ENCODE data around the gene FBXL13.
"Not testable (repeated sequence)": the region's sequence is repeated elsewhere in the genome, so short reads cannot be mapped to it uniquely, and the experiment has no call there.

The FBXL13 gene

DNA sequence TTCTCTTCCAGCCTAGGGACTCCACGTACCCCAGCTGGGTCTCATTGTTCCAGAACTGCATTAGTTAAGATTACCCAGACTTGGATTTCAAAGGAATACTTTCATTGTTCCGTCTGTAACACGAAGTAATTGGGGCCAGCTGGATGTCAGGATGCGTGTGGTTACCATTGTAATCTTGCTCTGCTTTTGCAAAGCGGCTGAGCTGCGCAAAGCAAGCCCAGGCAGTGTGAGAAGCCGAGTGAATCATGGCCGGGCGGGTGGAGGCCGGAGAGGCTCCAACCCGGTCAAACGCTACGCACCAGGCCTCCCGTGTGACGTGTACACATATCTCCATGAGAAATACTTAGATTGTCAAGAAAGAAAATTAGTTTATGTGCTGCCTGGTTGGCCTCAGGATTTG, 140.8 kb downstream of the FBXL13 start:
- no peak for DNase-seq

DNA sequence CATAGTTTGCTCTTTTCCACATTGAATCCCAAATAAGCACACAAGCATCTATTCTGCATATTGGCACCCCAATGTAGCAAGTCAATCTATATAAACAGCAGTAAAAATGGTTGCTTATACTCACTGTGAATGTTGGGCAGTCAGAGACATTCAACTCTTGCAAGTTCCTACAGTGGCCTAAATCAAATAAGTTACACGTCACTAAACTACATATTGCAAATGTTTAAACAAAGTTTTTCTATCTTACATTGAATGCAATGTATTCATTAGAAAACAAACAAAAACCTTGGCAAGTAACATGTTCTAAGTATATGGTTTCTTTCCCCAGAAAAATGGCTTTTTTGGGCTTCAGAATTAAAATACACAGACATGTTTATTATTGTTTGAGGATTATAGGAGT, 142.8 kb downstream of the FBXL13 start:
- no peak for DNase-seq

GRCh38 chr7:102927312-102927933, 147.2 kb downstream of the FBXL13 start:
- DNase-seq: no peak

DNA sequence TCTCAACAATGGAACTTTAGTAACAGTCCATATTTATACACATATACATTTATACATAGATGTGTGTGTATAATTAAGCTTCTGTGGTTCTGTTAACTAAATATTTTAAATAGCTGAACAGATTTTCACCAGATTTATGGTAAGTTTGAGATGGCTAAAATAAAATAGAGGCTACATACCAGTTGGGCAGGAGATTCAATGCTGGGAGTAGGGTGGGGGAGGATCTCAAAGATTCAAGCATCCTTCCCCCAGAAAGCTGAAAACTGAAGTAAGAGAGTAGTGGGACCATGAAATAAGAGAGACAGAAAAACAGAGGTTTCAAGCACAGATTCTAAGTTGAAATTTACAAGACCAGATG, 147.8 kb downstream of the FBXL13 start:
- no peak for DNase-seq

DNA sequence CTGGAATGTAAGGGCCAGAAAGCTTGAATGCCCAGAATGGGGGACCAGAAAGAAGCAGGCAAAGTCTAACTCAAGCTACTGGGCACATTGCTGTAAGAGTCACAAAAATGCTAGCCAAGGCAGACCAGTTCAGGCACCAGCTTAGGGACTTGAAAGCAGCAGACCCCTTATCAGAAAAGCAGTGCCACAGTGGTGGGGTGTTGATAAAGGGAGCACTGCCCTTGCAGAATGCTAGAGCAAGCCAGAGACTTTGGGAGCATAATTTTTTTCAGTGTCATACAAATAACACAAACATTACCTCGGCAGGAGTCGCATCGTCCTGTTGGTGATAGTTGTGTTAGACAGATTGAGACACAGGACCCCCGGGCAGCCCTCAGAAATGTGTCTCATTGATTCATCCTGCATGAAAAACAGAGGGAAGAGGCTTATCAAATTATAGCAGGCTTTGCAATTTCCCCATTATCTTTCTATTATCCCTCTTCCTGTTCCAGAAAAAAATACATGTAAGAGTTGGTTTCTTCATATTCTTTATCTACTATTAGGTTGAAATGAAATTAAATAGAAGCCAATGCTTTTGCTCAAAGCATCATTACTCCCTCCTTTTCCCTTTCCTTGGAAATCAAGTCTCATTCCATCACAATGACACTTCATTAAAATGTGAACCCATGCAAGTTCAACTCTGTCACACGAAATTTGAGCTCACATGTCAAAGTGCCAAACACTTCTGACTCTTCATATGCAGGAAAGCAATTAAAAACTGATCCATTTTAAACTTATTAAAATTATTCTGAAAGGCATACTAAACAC, 148.4 kb downstream of the FBXL13 start:
- no peak for DNase-seq

DNA sequence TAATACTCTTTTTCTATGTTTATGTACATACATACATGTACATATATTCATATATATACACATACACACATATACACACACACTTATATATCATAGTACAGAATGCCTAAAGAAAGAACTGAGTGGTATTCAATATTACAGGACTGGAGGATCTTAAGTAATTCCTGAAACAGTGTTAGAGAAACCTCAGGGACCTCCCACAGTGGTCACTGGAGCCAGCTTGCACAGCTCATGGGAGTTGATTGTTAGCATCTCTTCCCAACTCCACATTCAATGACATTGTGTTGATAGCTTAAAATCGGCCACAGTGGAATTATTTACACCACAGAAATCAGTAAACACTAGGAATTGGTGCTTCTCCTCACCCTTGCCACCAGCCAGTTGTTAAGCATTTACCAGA, 155.8 kb downstream of the FBXL13 start:
- no peak for DNase-seq

DNA sequence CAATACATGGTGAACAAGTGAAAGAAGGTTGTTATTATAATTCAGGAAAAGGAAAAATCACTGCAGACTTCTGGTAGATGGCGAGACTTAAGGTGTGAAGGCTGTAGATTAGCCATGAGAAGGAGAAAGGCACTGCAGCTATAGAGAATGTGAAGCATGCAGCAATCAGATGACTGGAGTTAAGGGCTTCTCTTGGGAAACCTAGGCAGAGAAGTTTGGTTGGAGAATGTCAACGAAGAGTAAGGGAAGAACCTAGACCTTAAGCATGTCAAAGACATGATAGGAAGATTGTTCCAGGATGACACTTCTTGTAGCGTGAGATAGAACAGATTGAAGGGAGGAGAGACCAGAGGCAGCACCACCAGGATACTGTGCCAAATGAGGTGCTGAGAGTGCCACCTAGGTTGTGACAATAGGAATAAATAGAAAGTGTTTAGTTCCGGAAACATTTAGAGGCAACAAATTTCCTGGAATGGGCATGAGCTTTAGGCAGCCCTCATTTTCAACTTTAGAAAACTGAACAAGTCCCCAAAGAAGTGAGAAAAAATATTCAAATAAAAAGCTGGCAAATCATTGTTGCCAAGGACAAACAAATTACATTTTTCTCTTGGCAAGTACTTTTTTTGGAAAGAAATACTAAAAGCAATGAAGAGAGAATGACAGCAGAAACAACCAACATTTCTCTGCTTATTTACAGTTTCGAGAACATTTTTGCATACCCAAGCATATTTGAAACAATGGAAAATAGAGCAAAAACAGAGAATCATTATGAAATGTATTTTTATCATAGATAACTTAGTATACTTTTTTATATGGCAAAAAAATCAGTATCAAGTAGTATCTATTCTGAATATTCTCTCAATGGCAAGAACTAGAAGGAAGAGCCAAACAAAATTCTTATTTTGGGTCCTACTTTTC, 156.9 kb downstream of the FBXL13 start:
- no peak for DNase-seq

DNA sequence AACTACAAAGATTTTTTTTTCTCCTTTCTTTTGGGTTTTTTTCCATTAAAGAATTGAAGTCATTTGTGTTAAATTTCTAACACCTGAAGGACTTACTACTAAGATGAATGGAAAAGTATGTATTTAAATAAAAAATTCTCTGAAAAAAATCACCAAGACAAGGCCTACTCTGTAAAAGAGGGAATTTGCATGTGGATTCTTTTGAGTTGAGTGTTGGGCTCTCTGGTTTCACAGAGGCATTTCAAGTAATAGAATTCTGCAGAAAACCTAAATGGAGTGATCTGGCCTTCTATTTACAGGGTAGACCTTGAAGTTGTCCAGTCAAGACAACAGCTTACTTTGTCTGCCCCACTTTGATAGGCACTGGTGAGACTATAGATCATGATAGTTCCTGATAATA, 157.7 kb downstream of the FBXL13 start:
- no peak for DNase-seq

- DNase-seq: no peak
Observed at GRCh38 chr7:102916426-102916825, 158.2 kb downstream of the FBXL13 start.

DNA sequence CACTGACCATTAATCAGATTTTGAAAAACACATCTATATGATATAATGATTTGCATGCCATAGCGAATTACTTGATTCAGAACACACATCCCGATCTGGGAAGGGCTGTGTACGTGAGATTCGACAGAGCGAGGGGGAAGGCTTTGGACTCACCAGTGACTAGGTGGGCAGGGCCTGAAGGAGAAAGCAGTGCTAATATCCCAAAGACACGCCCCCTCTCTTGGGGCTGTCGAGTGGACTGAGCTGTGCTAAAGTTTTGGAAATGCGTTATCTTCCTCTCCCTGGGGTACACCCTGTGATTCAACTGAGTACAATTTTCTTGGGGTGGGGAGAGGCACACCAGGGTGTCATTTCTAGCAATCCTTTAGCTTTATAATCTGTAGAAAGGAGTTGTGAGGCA, 160.0 kb downstream of the FBXL13 start:
- DNase-seq: no peak

DNA sequence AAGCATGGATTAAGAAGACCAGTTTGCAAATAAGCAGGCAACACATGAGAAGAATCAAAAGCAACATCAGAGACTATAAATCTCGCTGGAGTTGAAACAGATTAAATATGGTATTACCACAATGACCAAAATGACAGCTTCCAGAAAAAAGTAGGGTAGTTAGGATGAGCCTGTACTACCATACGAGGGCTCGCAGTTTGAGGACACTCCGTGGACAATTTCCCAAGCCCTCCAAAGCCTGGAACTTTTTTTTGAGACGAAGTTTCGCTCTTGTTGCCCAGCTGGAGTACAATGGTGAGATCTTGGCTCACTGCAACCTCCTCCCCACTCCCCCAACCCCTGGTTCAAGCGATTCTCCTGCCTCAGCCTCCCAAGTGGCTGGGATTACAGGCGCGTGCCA, 160.8 kb downstream of the FBXL13 start:
- no peak for DNase-seq

DNA sequence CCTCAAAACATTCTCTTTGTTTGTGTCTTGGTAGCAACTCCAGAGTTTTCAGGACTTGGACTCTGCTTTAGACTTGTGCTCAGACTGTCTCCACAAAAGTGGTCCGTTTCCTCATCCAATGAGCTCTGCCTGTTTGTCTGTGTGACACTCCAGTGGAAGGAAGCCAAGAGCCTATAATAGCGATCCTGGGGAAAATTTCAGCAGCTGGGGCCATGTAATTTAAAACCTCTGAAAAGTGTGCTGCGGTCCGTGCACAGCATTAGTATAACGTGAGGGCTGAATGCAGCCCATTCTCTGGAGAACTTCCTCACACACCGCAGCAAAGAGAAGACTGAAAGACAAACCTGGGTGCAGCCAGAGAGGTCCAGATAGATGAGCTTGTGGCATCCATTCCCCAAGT, 161.9 kb downstream of the FBXL13 start, which contains the start of gene LRRC17:
LRRC17 (plus strand) TSS at position 259 of the 400 bp plus-strand sequence. CDS start 20,914 bp downstream, outside the sequence.
- no peak for DNase-seq

- no peak for DNase-seq
Observed at GRCh38 chr7:102908676-102909075, 165.9 kb downstream of the FBXL13 start.

- DNase-seq: not testable (repeated sequence)
Observed at GRCh38 chr7:102903576-102903975, 171.0 kb downstream of the FBXL13 start.

DNA sequence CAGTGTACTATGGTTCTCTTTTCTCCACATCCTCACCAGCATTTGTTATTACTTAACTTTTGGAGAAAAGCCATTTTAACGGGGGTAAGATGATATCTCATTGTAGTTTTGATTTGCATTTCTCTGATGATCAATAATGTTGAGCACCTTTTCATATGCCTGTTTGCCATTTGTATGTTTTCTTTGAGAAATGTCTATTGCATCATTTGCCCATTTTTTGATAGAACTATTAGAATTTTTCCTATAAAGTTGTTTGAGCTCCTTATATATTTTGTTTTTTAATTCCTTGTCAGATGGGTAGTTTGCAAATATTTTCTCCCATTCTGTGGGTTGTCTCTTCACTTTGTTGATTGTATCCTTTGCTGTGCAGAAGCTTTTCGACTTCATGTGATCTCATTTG, 172.5 kb downstream of the FBXL13 start:
- DNase-seq: not testable (repeated sequence)

GRCh38 chr7:102898532-102898859, 176.1 kb downstream of the FBXL13 start:
- no peak for DNase-seq

- DNase-seq: no peak
Observed at GRCh38 chr7:102897856-102898531, 176.6 kb downstream of the FBXL13 start.

GRCh38 chr7:102897211-102897631, 177.4 kb downstream of the FBXL13 start:
- DNase-seq: no peak

DNA sequence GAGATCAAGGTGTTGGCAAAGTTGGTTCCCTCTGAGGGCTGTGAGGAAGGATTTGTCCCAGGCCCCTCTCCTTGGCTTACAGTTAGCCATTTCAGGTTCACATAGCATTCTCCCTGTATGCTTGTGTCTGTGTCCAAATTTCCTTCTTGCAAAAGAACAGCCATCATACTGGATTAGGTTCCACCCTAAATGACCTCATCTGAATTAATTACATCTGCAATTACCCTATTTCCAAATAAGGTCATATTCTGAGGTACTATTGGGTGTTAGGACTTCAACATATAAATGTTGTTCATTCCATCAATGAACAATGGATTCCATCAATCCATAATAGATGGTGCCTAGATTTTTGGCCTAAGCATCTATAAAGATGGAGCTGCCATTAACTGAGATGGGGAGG, 178.0 kb downstream of the FBXL13 start:
- no peak for DNase-seq

GRCh38 chr7:102895602-102896001, 179.0 kb downstream of the FBXL13 start:
- no peak for DNase-seq

- DNase-seq: no peak
Observed at GRCh38 chr7:102892631-102893278, 181.8 kb downstream of the FBXL13 start.

DNA sequence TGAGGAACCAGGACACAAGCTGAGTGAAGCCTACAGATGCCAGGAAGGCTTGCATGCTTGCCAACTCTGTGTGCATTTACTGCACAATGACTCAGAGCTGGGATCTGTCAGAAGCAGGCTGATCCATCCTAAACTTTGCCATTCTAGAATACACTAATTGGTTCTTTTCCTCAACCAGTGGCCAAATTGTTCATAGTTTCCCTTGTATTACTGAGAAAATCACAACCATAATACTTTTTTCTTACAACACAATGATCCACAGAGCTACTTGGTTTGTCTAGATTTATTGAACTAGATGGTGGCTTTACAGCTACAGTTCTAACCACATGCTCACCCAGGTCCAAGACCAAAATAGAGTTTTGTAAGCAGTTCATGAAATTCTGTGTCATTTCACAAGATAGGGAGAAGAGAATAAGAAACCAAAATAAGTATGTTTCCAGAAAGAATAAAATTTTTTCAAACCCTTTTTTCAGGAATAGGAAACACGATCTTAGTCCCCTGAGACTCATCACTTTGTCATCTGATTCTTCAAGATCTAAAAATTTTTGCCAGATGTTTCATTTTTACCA, 182.8 kb downstream of the FBXL13 start:
- DNase-seq: no peak
